H9 (cell line): ENCODE measurements around the gene DAPP1. TPM values are rescaled to one million over a fixed set of nuclear protein-coding genes. Genes with fewer than 3 reads are reported as not detected.

Experiments
- DNase-seq: peaks from one replicate; pipeline ENCODE4 v3.0.0-alpha.2; 2017
- H2AFZ ChIP-seq: one replicate; pipeline ENCODE4 v1.6.1; 2013; ENCODE audit warnings: mild to moderate bottlenecking, low read length, control low read depth, moderate library complexity
- H2AK5ac ChIP-seq: 2 replicates; pipeline ENCODE4 v1.6.1; 2013; ENCODE audit warnings: low read length, control low read depth, mixed read lengths; ENCODE audit not compliant: insufficient read length
- H2BK120ac ChIP-seq: one replicate; pipeline ENCODE4 v1.6.1; 2013; ENCODE audit warnings: low read depth, mild to moderate bottlenecking, low read length, control low read depth, inconsistent platforms; ENCODE audit not compliant: poor library complexity, severe bottlenecking
- H2BK12ac ChIP-seq: 2 replicates; pipeline ENCODE4 v1.6.1; 2013; ENCODE audit warnings: low read length, control low read depth, mixed read lengths, low read depth; ENCODE audit not compliant: insufficient read length
- H2BK15ac ChIP-seq: 2 replicates; pipeline ENCODE4 v1.6.1; 2013; ENCODE audit warnings: low read depth, low read length, control low read depth
- H2BK20ac ChIP-seq: one replicate; pipeline ENCODE4 v1.6.1; 2013; ENCODE audit warnings: low read depth, mild to moderate bottlenecking, low read length, control low read depth, inconsistent platforms; ENCODE audit not compliant: poor library complexity, severe bottlenecking
- H2BK5ac ChIP-seq: 2 replicates; pipeline ENCODE4 v1.6.1; 2013; ENCODE audit warnings: low read length, control low read depth, mixed read lengths; ENCODE audit not compliant: insufficient read length
- H3K14ac ChIP-seq: 2 replicates; pipeline ENCODE4 v1.6.1; 2013; ENCODE audit warnings: low read length, control low read depth; ENCODE audit not compliant: insufficient read depth
- H3K18ac ChIP-seq: 2 replicates; pipeline ENCODE4 v1.6.1; 2013; ENCODE audit warnings: low read depth, mild to moderate bottlenecking, mixed read lengths, low read length, control low read depth; ENCODE audit not compliant: insufficient read length
- H3K23ac ChIP-seq: 2 replicates; pipeline ENCODE4 v1.6.1; 2013; ENCODE audit warnings: low read length, control low read depth, mixed read lengths, low read depth; ENCODE audit not compliant: insufficient read length
- H3K23me2 ChIP-seq: 2 replicates; pipeline ENCODE4 v1.6.1; 2013; ENCODE audit warnings: low read depth, mild to moderate bottlenecking, mixed read lengths, low read length, control low read depth; ENCODE audit not compliant: insufficient read length, poor library complexity, severe bottlenecking
- H3K27ac ChIP-seq: 2 replicates; pipeline ENCODE4 v1.5.1; 2013; ENCODE audit warnings: low read length, control low read depth, mixed read lengths, low read depth; ENCODE audit not compliant: insufficient read length
- H3K27me3 ChIP-seq: 2 replicates; pipeline ENCODE4 v1.6.1; 2013; ENCODE audit warnings: low read length, control low read depth, inconsistent platforms; ENCODE audit not compliant: insufficient read depth
- H3K4ac ChIP-seq: 2 replicates; pipeline ENCODE4 v1.6.1; 2013; ENCODE audit warnings: low read depth, mild to moderate bottlenecking, control low read depth, inconsistent platforms, low read length, moderate library complexity
- H3K4me1 ChIP-seq: 2 replicates; pipeline ENCODE4 v1.6.1; 2013; ENCODE audit warnings: low read length, control low read depth, inconsistent platforms; ENCODE audit not compliant: insufficient read depth
- H3K4me2 ChIP-seq: 2 replicates; pipeline ENCODE4 v1.6.1; 2013; ENCODE audit warnings: low read length, control low read depth, mixed read lengths; ENCODE audit not compliant: insufficient read length, insufficient read depth
- H3K56ac ChIP-seq: 2 replicates; pipeline ENCODE4 v1.6.1; 2013; ENCODE audit warnings: low read depth, mild to moderate bottlenecking, mixed read lengths, low read length, control low read depth; ENCODE audit not compliant: insufficient read length
- H3K79me1 ChIP-seq: 2 replicates; pipeline ENCODE4 v1.6.1; 2013; ENCODE audit warnings: low read depth, mild to moderate bottlenecking, moderate library complexity, low read length, control low read depth, inconsistent platforms; ENCODE audit not compliant: insufficient read depth, poor library complexity, severe bottlenecking
- H3K79me2 ChIP-seq: 2 replicates; pipeline ENCODE4 v1.6.1; 2013; ENCODE audit warnings: low read length, control low read depth, inconsistent platforms; ENCODE audit not compliant: insufficient read depth
- H3K9ac ChIP-seq: 2 replicates; pipeline ENCODE4 v1.6.1; 2013; ENCODE audit warnings: low read length, control low read depth, mixed read lengths; ENCODE audit not compliant: insufficient read length; ENCODE audit errors: extremely low read depth
- H3K9me3 ChIP-seq: one replicate; pipeline ENCODE4 v1.6.1; 2013; ENCODE audit warnings: low read depth, low read length, inconsistent platforms; ENCODE audit not compliant: control insufficient read depth
- H3T11ph ChIP-seq: one replicate; pipeline ENCODE4 v1.6.1; 2013; ENCODE audit warnings: mild to moderate bottlenecking, low read length, control low read depth, inconsistent platforms
- H4K20me1 ChIP-seq: one replicate; pipeline ENCODE4 v1.6.1; 2013; ENCODE audit not compliant: control insufficient read depth, insufficient read length, insufficient read depth
- H4K5ac ChIP-seq: 2 replicates; pipeline ENCODE4 v1.6.1; 2013; ENCODE audit warnings: low read depth, mild to moderate bottlenecking, mixed read lengths, low read length, control low read depth; ENCODE audit not compliant: insufficient read length
- H4K8ac ChIP-seq: replicated peaks from 2 replicates; pipeline ENCODE4 v1.6.1; 2013; ENCODE audit warnings: low read length, control low read depth, mixed read lengths, low read depth; ENCODE audit not compliant: insufficient read length
- H4K91ac ChIP-seq: 2 replicates; pipeline ENCODE4 v1.6.1; 2013; ENCODE audit warnings: low read depth, mild to moderate bottlenecking, moderate library complexity, mixed read lengths, low read length, control low read depth; ENCODE audit not compliant: insufficient read length
- H3K27ac Mint-ChIP-seq, 3 experiments: 2 replicates in 2 of 3; 3 replicates in 1 of 3; pipeline ENCODE4 v1.8.0; 2020 to 2021; ENCODE audit warnings: mixed read lengths in 3 of 3, mild to moderate bottlenecking in 1 of 3, moderate library complexity in 1 of 3
- H3K27me3 Mint-ChIP-seq: 2 replicates; pipeline ENCODE4 v1.8.0; 2021; ENCODE audit warnings: low read depth, mild to moderate bottlenecking, moderate library complexity, mixed read lengths
- H3K36me3 Mint-ChIP-seq, 3 experiments: 2 replicates in 2 of 3; 3 replicates in 1 of 3; pipeline ENCODE4 v1.8.0; 2020 to 2021; ENCODE audit warnings: low read depth in 3 of 3, mixed read lengths in 3 of 3; ENCODE audit not compliant: insufficient read depth in 1 of 3
- H3K4me1 Mint-ChIP-seq, 2 experiments: 2 replicates each; pipeline ENCODE4 v1.8.0; 2020; ENCODE audit warnings: mixed read lengths in 2 of 2
- H3K4me3 Mint-ChIP-seq, 2 experiments: 2 replicates in 1 of 2; 3 replicates in 1 of 2; pipeline ENCODE4 v1.8.0; 2020 to 2021; ENCODE audit warnings: mild to moderate bottlenecking in 2 of 2, mixed read lengths in 2 of 2, moderate library complexity in 1 of 2
- H3K9me3 Mint-ChIP-seq, 2 experiments: 2 replicates in 1 of 2; 3 replicates in 1 of 2; pipeline ENCODE4 v1.8.0; 2020; ENCODE audit warnings: mild to moderate bottlenecking in 2 of 2, mixed read lengths in 2 of 2, moderate library complexity in 1 of 2
- CTCF ChIP-seq: fragments of 200-600 bp; sonication (generic); conservative IDR thresholded peaks from 3 replicates; pipeline ENCODE4 v1.8.0; 2021; ENCODE audit warnings: antibody characterized with exemption, mild to moderate bottlenecking
- total RNA-seq: library from RNA; stranded (reverse); gene quantifications from 2 replicates; pipeline ENCODE4 v1.2.1, GENCODE V29; 2021

DAPP1 gene
- total RNA-seq, 1 experiment from 2014 or later, result not detected

- Mint-ChIP-seq H3K9me3 (no peaks in the 10 kb centered on the region), H3K36me3 (peaks cover 2 to 3% (median 2%) of the 10 kb centered on the region in 3 experiments; a peak in 5 of 7 replicates), H3K4me3 (no peak overlapping the region), H3K27ac (no peak overlapping the region), H3K4me1 (no peaks in the 10 kb centered on the region), H3K27me3 (no peaks in the 10 kb centered on the region; the same call in 1 of the 2 replicates)
- Histone ChIP-seq H3K27me3 (no peaks in the 10 kb centered on the region), H2AK5ac (no peak overlapping the region), H4K8ac (no peak overlapping the region), H2BK12ac (no peak overlapping the region), H2BK20ac (no peak overlapping the region), H3K27ac (no peak overlapping the region), H3K56ac (no peak overlapping the region), H3K79me2 (no peaks in the 10 kb centered on the region), H2BK120ac (no peak overlapping the region), H2BK5ac (no peak overlapping the region), H3K14ac (no peak overlapping the region), H3K23ac (no peak overlapping the region), H3K4me1 (no peaks in the 10 kb centered on the region), H3T11ph (no peak overlapping the region), H4K91ac (no peak overlapping the region), H2AFZ (no peak overlapping the region), H3K79me1 (no peaks in the 10 kb centered on the region), H3K4ac (no peak overlapping the region), H3K9ac (no peak overlapping the region), H3K18ac (no peak overlapping the region), H3K4me2 (no peak overlapping the region), H4K5ac (no peak overlapping the region), H2BK15ac (no peak overlapping the region), H3K23me2 (no peaks in the 10 kb centered on the region), H3K9me3 (no peaks in the 10 kb centered on the region), H4K20me1 (no peaks in the 10 kb centered on the region)
- DNase-seq, result no peak
- TF ChIP-seq CTCF, result no peak
Observed at GRCh38 chr4:99875071-99875470, 58.4 kb downstream of the DAPP1 start.
